Adipocyte (in vitro differentiated cells): ENCODE measurements around the gene PPP1R15B.

Source experiments
- DNase-seq: peaks from one replicate; pipeline ENCODE4 v3.0.0-alpha.2; 2015; ENCODE audit warnings: low read depth
- H3K27me3 ChIP-seq: replicated peaks from 2 replicates; pipeline ENCODE4 v1.7.0; 2013; ENCODE audit warnings: mild to moderate bottlenecking, low read length, moderate library complexity; ENCODE audit not compliant: control insufficient read depth, insufficient read depth
- H3K36me3 ChIP-seq: 2 replicates; pipeline ENCODE4 v1.7.0; 2013; ENCODE audit warnings: low read length, mild to moderate bottlenecking, moderate library complexity; ENCODE audit not compliant: control insufficient read depth, insufficient read depth, severe bottlenecking
- H3K4me1 ChIP-seq: 2 replicates; pipeline ENCODE4 v1.7.0; 2013; ENCODE audit warnings: mild to moderate bottlenecking, low read length, moderate library complexity; ENCODE audit not compliant: control insufficient read depth, insufficient read depth
- H3K4me3 ChIP-seq: 2 replicates; pipeline ENCODE4 v1.7.0; 2013; ENCODE audit warnings: mild to moderate bottlenecking, low read length, moderate library complexity
- H3K9ac ChIP-seq: 2 replicates; pipeline ENCODE4 v1.7.0; 2013; ENCODE audit warnings: mild to moderate bottlenecking, low read length, moderate library complexity
- H3K9me3 ChIP-seq: 2 replicates; pipeline ENCODE4 v1.7.0; 2013; ENCODE audit warnings: mild to moderate bottlenecking, low read length, moderate library complexity; ENCODE audit not compliant: control insufficient read depth

PPP1R15B gene

DNA sequence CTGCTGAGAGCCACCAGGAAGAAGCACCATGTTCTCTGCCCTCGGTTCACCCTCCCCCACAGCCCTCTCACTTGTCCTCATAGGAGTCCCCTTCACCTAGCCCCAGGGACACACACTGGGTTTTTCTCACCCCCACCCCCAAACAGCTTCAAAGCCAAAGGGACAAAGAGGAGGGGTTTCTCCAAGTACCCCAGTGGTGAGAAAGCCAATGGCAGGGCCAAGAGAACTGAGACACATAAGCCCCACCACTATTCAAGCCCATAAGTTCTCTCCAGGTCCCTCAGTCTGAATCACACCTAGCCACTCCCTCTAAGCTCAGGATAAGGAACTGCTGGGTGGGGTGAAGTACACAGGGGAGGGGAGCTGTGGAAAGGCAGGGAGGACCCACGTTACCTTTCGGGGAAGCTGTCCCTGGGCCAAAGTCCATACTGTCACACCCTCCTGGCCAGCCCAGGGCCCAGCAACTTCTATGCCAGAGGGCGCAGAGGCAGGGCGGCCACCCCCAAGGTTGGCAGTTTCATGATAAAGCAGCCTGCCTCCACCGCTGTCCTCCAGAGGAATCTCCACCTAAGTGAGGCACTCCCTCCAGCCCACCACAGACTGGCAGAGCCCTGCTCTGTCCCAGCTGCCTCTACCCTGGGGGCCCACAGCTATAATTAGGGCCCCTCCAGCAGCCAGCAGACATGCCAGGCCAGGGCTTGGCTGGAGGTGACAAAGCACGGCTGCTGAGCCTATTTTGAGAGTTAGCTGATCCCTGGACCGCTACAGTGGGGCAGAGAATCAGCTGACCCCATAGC is 39.0 kb upstream of the PPP1R15B start:
- DNase-seq: no peak

DNA sequence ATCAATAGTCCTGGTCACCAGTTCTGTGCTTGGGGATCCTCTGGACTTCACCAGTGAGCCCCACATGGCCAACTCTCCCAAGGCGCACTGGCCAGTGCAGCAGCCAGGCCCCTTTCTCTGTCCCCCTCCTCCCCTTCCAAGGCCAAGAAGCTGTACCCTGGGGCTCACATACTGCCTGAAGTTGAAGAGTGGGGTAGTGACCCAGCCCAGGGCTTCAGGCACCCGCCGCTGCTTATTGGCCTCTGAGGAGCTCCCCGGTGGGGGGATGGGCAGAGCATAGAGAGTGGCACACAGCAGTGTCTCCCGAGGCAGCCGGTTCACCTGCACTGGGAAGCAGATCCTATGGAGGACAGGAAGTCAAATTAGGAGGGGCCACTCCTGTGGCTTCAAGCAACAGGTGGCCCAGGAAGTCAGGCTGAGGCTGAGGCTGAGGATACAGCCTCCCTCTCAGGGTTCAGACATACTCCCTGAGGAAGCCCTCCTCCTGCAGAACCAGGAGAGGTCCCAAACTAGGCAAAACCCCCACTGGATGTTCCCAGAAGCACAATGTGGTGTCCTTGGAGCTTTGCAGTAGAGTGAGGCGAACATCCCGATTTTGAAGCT is 38.2 kb upstream of the PPP1R15B start:
- no peak overlapping the region for H3K9ac ChIP-seq
- H3K36me3 ChIP-seq: peaks cover 56% of the 10 kb centered on the region
- no peak for DNase-seq
- no peaks in the 10 kb centered on the region for H3K9me3 ChIP-seq
- H3K4me1 ChIP-seq: no peaks in the 10 kb centered on the region
- H3K4me3 ChIP-seq: no peak overlapping the region
- H3K27me3 ChIP-seq: peaks cover 7% of the 10 kb centered on the region

More for the DNA sequence above, 39.0 kb upstream of the PPP1R15B start:
- H3K4me1 ChIP-seq: no peaks in the 10 kb centered on the region
- H3K9ac ChIP-seq: no peak overlapping the region
- no peak overlapping the region for H3K4me3 ChIP-seq
- peaks cover 7% of the 10 kb centered on the region for H3K27me3 ChIP-seq
- no peaks in the 10 kb centered on the region for H3K9me3 ChIP-seq
- peaks cover 61% of the 10 kb centered on the region for H3K36me3 ChIP-seq

DNA sequence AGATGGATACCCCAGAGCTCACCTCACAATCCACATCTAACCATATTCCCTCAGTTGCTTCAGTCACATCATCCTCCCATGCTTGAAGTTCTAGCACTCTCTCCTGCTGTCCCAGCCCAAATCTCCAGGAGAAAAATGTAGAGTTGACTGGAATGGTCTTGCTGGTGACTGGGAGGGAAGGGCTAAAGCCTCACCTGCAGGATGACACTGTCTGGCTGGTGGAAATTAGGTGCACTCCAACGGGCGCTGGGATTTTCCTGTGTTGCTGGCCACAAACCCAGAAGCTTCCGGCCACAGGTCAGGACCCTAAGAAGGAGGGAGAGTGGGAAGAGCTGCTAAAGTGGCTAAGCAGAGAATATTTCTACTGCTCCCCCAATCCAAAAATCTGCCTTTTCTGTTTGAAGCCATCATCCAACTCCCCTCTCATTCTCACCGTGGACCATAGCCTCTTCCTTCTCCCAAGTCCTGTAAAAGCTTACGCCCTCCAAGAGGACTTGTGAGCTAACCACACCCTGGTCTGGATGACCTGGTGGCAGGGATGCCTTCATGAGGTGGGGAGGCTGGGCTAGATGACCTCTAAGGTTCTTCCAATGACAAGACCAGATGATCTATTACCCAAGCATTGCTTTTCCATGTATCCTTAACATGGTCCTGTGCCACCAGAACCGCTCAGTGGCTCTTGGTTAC is 37.5 kb upstream of the PPP1R15B start:
- Histone ChIP-seq H3K27me3 (peaks cover 7% of the 10 kb centered on the region), H3K4me1 (peaks cover under 1% of the 10 kb centered on the region), H3K4me3 (no peak overlapping the region), H3K36me3 (peaks cover 54% of the 10 kb centered on the region), H3K9me3 (no peaks in the 10 kb centered on the region), H3K9ac (no peak overlapping the region)
- no peak for DNase-seq

DNA sequence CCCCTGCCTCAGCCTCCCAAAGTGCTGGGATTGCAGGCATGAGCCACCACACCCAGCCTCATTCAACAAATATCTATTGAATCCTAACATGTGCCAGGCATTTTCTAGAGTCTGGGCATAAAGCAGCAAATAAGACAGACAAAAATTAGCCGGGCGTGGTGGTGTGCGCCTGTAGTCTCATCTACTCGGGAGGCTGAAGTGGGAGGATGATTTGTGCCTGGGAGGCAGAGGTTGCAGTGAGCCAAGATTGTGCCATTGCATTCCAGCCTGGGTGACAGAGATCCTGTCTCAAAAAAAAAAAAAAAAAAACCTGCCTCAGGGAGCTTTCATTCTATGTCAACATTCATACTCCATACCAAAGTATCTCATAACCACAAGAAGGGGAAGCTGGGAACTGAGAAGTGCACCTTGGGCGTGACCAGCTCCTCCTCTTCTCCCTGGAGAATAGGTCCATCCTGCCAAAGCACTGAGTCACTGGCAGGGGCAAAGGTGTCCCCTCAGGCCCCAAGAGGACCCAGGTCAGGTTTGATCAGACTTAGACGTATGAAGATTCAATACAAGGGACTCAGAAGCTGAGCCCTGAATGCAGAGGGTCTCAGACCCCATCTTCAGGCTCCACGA is 36.8 kb upstream of the PPP1R15B start:
- peaks cover 7% of the 10 kb centered on the region for H3K4me1 ChIP-seq
- H3K4me3 ChIP-seq: no peak overlapping the region
- DNase-seq: no peak
- peaks cover 7% of the 10 kb centered on the region for H3K27me3 ChIP-seq
- H3K9me3 ChIP-seq: no peaks in the 10 kb centered on the region
- peaks cover 59% of the 10 kb centered on the region for H3K36me3 ChIP-seq
- H3K9ac ChIP-seq: no peak overlapping the region

DNA sequence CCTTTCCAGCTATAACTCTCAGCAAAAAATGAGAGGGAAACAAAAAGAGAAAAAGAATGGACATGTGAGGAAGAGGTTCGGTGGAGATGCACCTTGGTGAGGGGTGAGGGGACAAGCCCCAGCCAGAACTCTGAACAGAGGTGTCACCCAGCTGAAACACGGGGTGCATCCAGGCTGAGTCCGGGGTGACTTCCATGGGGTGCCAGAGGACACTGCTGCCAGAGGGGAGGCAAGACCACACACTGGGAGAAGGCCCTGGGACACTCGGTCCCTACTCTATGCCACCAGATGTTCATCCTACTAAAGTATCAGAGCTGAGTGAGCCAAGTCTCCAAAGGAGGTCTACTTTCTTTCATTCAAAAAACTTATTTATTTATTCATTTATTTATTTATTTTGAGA is 36.1 kb upstream of the PPP1R15B start:
- H3K9ac ChIP-seq: no peak overlapping the region
- H3K27me3 ChIP-seq: peaks cover 7% of the 10 kb centered on the region
- no peak overlapping the region for H3K4me3 ChIP-seq
- H3K4me1 ChIP-seq: peaks cover 14% of the 10 kb centered on the region
- no peak for DNase-seq
- peaks cover 52% of the 10 kb centered on the region for H3K36me3 ChIP-seq
- no peaks in the 10 kb centered on the region for H3K9me3 ChIP-seq

DNA sequence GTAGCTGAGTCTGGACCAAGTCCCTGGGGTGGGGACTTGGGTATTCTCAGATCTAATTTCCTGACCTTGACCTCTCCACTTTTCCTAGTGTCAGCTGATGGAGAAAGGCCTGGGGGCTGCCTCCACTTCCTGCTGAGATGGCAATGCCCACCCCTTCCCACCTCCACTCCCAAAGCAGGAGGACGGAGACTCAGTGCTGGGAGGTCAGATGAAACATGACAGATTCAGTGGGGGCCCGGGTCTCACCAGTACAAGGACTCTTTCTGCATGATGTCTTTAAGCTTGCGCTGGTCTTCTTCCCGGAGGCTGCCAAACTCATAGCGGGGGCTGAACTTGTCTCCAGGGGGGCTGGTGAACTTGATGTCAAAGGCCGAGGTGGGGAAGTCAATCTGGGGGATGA is 35.6 kb upstream of the PPP1R15B start:
- H3K4me3 ChIP-seq: no peak overlapping the region
- H3K27me3 ChIP-seq: peaks cover 7% of the 10 kb centered on the region
- no peak overlapping the region for H3K9ac ChIP-seq
- no peaks in the 10 kb centered on the region for H3K9me3 ChIP-seq
- no peak for DNase-seq
- H3K4me1 ChIP-seq: peaks cover 20% of the 10 kb centered on the region
- peaks cover 46% of the 10 kb centered on the region for H3K36me3 ChIP-seq

DNA sequence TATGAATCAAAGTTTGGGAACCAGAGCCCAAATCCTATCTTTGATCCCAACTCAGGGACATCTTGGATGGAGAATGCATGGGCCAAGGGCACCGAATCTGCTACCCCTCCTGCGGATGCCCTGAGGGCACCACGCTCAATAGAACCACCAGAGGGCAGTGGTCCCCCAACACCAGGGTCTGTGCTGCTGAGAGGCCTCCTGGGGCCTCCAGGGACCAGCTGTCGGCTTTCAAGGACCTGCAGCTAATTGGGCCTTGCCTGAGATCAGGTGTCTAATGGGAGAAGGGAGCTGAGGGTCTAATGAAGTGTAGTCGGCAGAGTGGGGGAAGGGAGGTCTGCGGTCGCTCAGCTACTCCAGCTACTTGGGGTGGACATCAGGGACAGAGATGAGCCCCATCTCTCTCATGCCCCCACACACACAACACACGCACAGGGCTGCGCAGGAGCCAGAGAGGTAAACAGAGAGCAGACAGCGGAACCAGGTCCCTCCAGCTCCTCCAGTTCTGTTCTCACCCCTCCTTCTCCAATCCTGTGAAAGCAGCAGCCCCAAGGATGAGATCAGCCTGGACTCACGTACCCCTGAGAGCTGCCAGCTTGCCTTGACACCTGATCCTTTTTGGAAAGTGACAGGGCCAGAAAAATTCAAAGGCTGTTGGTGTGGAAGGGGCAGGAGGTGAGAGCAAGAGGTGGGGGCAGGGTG is 34.9 kb upstream of the PPP1R15B start:
- peaks cover 44% of the 10 kb centered on the region for H3K36me3 ChIP-seq
- peak; percentile 75 for DNase-seq
- no peak overlapping the region for H3K4me3 ChIP-seq
- peaks cover 21% of the 10 kb centered on the region for H3K4me1 ChIP-seq
- H3K27me3 ChIP-seq: peaks cover 3% of the 10 kb centered on the region
- H3K9ac ChIP-seq: no peak overlapping the region
- H3K9me3 ChIP-seq: no peaks in the 10 kb centered on the region

DNA sequence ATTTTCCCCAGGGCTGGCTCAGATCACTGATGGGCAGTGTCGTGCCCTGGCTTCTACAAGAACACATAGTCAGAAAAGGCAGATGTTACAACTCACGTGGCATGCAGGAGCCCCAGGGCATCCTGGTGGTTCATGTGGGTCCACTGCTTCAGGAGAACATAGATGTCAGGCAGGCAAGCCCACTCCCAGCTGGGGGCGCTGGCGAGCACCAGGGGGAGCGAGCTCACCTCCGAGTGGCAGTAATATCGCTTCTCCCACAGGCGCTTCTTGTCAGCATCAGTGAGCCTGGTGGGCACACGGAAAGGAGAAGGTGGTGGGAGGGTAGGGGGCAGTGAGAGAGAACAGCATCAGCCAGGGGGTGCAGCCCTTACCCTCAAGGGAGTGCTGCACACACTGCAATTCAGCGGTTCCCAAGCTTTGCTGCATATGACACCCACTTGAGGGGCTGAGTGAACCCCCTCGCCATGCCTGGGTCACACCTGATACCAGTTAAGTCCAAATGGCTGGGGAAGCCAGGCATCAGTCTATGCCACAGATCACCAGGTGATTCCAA is 34.3 kb upstream of the PPP1R15B start:
- Histone ChIP-seq H3K36me3 (peaks cover 43% of the 10 kb centered on the region), H3K4me3 (no peak overlapping the region), H3K9ac (no peak overlapping the region), H3K27me3 (no peaks in the 10 kb centered on the region), H3K4me1 (peaks cover 21% of the 10 kb centered on the region), H3K9me3 (no peaks in the 10 kb centered on the region)
- peak; percentile 49 for DNase-seq

DNA sequence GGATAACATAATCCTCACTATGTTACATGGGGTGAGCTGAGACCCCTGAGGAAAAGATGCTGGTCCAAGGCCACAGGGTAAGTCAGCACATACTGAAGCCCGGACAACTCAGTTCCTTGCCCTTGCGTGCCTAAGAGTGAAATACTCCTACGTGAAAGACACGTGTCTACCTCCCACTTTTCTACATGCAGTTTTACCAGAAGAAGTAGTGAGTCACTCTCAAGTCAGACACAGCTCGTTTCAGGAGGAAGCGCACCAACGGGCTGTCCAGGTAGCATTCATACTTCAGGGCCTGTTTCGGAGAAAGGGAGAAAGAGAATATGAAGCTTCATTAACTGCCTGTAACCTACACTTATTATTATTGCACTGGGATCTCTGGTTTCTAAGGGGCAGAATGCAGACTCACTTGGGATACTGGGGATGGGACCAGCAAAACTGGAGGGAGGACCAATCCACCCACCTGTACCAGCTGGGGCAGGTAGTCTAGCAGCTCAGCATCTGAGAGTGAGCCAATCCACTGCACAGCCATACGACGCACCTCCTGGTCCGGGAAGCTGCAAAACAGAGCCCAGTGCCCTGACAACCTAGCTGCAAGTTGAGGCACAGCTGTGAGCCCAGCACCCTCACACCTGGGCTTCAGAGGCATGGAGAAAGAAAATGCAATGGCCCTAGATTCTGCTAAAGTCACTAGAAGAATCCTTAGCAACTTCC is 32.4 kb upstream of the PPP1R15B start:
- H3K9ac ChIP-seq: peak overlapping the region; percentile 76
- peaks cover 32% of the 10 kb centered on the region for H3K36me3 ChIP-seq
- no peaks in the 10 kb centered on the region for H3K9me3 ChIP-seq
- H3K4me1 ChIP-seq: peaks cover 30% of the 10 kb centered on the region
- H3K4me3 ChIP-seq: no peak overlapping the region
- DNase-seq: no peak
- no peaks in the 10 kb centered on the region for H3K27me3 ChIP-seq

DNA sequence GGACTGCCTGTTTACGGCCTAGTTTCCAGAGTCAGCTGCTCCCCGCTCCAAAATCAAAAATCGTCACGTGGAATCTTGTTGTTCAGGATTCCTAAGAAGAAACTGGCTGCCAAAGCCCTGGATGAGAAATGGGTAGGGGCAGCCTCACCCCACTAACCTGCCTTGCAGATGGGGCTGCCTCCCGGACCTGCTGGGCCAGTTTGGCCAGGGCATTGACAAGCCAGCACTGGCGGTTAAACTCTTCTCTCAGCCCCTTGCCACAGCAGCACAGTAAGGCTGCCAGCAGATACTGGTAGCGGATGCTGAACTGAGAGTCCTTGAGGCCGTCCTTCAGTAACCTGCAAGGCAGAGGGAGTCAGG is 31.6 kb upstream of the PPP1R15B start:
- peak overlapping the region; percentile 28 for H3K4me3 ChIP-seq
- H3K36me3 ChIP-seq: peaks cover 28% of the 10 kb centered on the region
- H3K9me3 ChIP-seq: no peaks in the 10 kb centered on the region
- no peak for DNase-seq
- H3K4me1 ChIP-seq: peaks cover 38% of the 10 kb centered on the region
- peak overlapping the region; percentile 76 for H3K9ac ChIP-seq
- H3K27me3 ChIP-seq: no peaks in the 10 kb centered on the region
